ENCODE measurements around the gene LMAN2L.

Gene LMAN2L

GRCh38 chr2:96716388-96716787, 23.5 kb downstream of the LMAN2L start:
- DNase-seq = no peak

- no peak for DNase-seq
Observed at GRCh38 chr2:96715658-96716057, 24.2 kb downstream of the LMAN2L start.

DNA sequence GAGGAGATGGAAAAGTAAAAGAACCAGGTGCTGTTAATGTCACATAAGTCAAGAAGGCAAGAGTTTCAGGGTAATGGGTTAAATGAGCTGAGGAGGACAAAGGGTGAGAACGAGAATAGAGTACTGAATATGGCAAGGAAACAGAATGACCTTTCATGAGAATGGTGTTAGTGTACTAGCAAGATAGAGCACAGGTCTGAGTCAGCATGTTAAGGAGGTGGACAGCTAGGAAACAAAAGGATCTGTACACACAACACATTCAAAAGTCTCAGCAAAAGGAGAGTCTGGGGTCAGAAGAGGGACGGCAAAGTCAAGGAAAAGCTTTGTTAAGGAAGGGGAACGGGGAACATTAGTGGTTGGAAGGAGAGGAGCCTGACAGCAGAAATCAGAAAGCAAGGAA, 28.9 kb downstream of the LMAN2L start:
- DNase-seq = no peak

GRCh38 chr2:96703021-96703751, 36.7 kb downstream of the LMAN2L start:
- DNase-seq = no peak

GRCh38 chr2:96702098-96702785, 37.6 kb downstream of the LMAN2L start:
- DNase-seq = no peak

DNA sequence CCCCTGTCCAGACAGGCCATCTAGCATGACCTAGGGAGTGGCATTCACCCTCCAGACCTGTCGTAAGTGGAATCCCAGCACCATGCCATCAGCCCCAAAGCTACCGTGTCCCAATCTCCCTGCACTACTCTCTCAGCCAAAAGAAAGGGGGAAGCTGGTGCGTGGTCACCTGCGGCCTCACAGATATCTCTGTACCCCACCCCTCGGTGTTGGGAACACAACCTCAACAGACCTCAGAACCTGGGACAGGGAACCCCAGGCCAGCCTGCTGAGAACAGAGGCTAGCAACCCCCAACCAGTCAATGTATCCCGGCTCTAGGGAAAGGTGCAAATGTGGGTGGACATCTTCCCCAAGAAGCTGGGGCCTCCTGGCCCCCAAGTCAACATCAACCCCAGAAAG, 38.2 kb downstream of the LMAN2L start:
- DNase-seq = no peak

GRCh38 chr2:96700086-96700485, 39.8 kb downstream of the LMAN2L start:
- DNase-seq = no peak

DNA sequence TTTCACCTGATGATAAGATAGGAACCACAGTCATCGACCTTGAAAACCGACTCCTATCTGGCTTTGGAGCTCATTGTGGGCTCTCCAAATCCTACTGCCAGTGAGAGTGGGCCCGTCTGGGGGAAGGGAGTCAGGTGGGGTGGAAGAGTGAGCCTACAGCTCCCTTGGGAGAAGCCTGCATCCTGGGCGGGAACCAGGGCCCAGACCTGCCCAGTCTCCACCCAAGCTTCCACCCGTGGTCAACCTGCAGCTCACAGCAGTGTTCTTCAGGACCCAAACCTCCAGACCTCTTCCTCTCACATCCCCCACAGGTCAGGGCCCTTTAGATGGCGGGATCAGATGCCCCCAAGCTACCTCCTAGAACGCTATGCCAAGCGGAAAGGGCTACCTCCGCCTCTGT, 40.2 kb downstream of the LMAN2L start:
- no peak for DNase-seq

- no peak for DNase-seq
Observed at GRCh38 chr2:96699021-96699420, 40.8 kb downstream of the LMAN2L start.

- DNase-seq = no peak
Observed at GRCh38 chr2:96698221-96698861, 41.5 kb downstream of the LMAN2L start.

GRCh38 chr2:96697476-96697875, 42.4 kb downstream of the LMAN2L start:
- no peak for DNase-seq

DNA sequence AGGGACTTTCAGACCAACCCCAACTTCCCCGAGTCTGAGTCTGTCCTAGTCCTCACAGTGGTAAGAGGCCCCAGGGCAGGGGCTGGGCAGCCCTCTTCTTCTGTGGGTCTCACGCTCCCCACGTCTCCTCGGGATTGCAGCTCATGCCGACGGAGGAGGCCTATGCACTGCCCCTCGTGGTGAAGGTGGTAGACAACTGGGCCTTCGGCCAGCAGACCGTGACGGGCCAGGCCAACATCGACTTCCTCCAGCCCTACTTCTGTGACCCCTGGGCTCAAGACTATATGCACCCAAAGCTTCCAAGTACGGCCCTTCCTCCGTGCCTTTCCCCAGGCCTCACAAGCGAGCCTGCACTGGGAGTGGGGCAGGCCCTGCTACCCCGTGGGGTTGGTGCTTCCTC, 44.3 kb downstream of the LMAN2L start:
- no peak for DNase-seq

DNA sequence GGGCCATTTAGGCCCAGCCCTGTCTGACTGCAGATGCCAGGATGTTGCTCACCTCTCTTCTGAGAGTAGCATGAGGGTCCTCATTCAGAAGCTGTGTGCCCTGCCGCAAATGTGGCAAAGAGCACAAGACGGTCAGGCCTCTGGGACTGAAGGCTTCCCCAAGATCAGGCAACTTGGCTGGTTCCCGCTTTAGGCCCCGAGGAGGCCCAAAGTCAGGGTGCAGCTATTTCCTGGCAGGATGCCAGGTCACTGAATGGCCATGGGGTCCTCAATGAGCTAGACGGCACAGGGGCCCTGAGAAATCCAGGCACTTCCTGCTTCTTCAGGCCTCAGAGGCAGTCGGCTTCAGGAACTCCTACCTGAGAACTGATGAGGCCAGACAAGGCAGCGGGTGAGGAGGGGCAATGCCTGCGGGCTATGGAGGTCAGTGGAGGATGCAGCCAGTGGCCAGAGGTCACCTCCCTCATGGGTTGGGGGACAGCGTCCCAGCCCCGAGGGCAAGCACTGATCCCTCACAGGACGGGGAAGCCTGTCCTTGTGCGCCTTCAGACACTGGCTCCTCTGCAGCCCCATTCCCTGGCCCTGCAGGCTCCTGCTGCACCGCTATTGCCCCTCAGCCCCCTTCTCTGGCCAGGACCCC, 44.9 kb downstream of the LMAN2L start:
- DNase-seq = no peak

DNA sequence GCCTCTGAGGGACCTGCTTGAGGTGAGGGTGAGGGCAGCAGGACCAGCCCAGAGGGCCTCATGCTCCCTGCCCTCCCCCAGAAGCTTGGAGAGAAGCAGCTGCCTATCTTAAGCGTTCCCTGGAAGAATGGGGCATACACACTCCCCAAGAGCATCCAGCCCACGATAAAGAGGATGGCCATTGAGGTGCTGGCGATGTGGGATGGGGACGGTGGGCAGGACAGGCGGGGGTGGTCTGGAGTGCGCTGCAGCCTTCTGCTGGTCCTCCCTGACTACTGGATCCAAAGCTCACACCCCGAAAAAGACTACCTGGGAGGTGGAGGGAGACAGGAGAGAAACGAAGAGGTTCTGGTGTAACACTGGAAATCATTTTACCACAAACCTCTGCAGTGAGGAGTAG, 45.6 kb downstream of the LMAN2L start:
- DNase-seq = no peak

DNA sequence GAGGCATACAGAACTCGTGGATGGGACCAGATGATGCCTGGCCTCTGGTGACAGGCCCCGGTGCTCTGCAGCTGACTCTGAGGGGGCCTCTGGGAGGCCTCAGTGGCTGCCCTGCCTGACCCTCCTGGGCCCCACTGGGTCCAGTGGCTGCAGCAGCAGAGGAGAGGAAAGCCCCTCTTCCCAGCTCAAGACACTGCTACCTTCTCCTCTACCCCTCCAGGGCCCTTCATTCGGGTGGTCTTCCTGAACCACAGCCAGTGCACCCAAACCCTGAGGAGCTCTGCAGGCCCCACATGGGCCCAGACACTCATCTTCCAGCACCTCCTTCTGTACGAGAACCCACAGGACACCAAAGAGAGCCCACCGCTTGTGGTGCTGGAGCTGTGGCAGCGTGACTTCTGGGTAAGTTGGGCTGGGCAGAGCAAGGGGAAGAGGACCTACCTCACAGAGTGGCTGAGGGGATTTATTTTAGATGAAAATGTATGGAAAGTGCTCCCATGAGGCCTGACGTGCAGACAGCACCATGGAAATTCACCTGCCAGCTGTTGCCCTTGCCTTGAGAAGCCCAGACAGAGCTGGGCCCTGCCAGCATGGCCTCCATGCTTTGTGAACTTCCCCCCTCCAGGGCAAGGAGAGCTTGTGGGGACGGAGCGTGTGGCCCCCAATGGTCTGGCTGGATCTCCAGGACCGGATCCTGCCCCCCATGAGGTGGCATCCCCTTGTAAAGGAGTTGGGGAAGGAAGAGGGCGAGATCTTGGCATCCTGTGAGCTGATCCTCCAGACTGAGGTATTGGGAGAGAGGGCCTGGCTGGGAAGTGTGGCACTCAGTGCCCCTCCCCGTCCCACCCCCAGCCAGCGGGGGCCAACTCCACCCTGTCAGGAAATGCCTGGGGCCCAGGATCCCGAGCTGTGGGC, 46.3 kb downstream of the LMAN2L start:
- DNase-seq = no peak

- no peak for DNase-seq
Observed at GRCh38 chr2:96692094-96692971, 47.5 kb downstream of the LMAN2L start.

DNA sequence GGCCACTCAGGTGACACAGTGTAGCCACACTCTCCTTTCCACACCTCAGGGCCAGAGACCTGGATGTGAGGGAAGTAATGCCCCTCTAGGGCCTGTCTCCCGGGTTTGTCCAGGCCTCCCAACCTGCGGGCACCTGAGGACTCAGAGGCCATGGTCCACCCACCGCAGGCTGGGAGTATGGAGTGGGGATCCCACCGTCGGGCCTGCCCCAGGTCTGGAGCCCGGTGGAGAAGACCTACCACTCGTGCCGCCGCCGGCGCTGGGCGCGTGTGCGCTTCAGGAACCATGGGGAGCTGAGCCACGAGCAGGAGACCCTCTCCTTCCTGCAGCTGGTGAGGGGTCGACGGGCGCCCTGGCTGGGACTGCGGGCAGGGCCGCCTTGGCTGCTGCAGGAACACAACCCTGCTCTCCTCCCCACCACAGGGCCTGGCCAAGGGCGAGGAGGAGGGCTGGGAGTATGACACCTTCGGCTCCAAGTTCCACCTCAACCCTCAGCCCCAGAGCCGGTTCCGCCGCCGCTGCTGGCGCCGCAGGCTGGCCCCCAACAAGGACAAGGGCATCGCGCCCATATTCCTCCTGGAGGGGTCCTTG, 48.7 kb downstream of the LMAN2L start:
- DNase-seq = no peak

DNA sequence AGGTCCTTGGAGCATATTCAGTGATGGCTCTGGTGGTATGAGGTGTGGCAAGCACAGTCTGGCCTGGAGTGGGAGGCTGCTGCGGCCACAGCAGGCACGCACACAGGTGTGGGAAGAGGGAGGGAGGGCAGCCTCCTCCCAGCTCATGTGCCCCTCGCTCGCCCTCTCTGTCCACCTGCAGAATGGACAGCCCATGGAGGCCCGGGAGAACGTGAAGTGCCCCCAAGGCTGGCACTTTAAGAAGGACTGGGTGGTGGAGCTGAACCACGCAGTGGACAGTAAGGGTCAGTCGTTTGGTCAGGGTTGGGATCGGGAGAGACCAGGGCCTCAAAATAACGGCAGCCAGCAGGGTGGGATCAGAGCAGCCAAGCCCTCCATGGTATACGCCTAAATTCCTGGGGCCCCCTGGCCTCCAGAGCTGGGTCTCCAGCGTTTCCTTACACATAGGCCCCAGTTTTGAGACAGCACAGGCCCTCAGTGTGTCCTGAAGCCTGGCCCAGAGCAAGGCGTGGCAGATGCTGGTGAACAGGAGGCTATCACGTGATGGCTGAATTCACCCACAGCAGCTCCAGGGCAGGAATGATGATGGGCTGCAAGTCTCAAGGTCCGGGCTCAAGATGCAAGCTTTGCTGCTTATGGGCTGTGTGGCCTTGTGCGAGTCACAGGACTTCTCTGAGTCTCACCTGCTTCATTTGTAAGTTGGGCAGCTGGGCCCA, 49.4 kb downstream of the LMAN2L start:
- DNase-seq = no peak

DNA sequence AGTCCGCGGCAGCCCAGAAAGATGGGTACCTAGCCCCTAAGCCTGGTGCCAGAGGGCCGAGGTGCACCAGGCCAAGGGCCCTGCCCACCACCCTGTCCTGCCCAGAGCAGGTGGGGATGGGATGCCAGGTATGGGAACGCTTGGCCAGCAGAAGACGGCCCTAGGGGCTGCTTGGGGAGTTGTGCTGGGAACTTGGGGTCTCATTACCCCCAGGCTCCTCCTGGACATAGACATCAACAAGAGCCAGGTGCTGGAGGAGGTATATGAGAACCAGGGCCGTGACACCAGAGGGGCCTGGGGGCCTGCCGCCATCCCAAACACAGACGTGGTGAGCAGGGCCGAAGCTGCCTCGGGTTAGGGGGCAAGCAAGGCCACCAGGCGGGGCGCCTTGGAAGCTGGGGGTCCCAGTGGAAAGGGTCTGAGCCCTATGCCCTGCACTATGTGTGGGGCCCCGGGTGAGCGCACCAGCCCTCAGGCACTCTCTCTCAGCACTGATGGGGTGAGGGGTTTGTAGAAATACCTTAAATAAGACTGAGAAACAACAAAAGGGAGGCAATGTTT, 50.4 kb downstream of the LMAN2L start:
- DNase-seq = no peak

Measured in right kidney (tissue), 1 donor.